Urothelium cell line (cell line): ENCODE data around the gene CCL18.
A peak's percentile ranks its signal among the peaks of the same experiment; 100 is the strongest.
"Not testable (repeated sequence)": the region's sequence is repeated elsewhere in the genome, so short reads cannot be mapped to it uniquely, and the experiment has no call there.

Experiments
- DNase-seq: peaks from one replicate; pipeline ENCODE4 v3.0.0; 2011; ENCODE audit warnings: low spot score, mixed read lengths
- FAIRE-seq: peaks from 2 replicates; lab custom pipeline; 2011; peaks lifted over from hg19 to GRCh38; lab: Jason Lieb, UNC

The CCL18 gene

GRCh38 chr17:36099004-36099403 is 34.9 kb downstream of the CCL18 start:
- not testable (repeated sequence) for FAIRE-seq, DNase-seq

GRCh38 chr17:36103401-36103975 is 39.4 kb downstream of the CCL18 start, which contains the start of gene CCL4:
Gene CCL4, plus strand, starts transcription at chr17:36103827. Its CDS starts 79 bp downstream, at chr17:36103906.
- DNase-seq, FAIRE-seq: not testable (repeated sequence)

- not testable (repeated sequence) for DNase-seq, FAIRE-seq
Measured at GRCh38 chr17:36104246-36104645, 40.2 kb downstream of the CCL18 start.

- no peak for DNase-seq
- FAIRE-seq, result no peak
Measured at GRCh38 chr17:36104701-36105181, 40.7 kb downstream of the CCL18 start.

GRCh38 chr17:36105781-36106492 is 41.9 kb downstream of the CCL18 start:
- DNase-seq, result no peak
- FAIRE-seq, result no peak

GRCh38 chr17:36106493-36106835 is 42.4 kb downstream of the CCL18 start:
- no peak for DNase-seq
- no peak for FAIRE-seq

- FAIRE-seq (no peak), DNase-seq (no peak)
Measured at GRCh38 chr17:36107660-36108059, 43.6 kb downstream of the CCL18 start.

GRCh38 chr17:36108265-36108664 is 44.2 kb downstream of the CCL18 start:
- FAIRE-seq, DNase-seq: not testable (repeated sequence)

- FAIRE-seq (no peak), DNase-seq (no peak)
Measured at GRCh38 chr17:36111068-36111490, 47.0 kb downstream of the CCL18 start.

GRCh38 chr17:36112572-36112971 is 48.5 kb downstream of the CCL18 start:
- no peak for DNase-seq
- no peak for FAIRE-seq

- not testable (repeated sequence) for DNase-seq, FAIRE-seq
Measured at GRCh38 chr17:36113131-36113530, 49.1 kb downstream of the CCL18 start.

- not testable (repeated sequence) for FAIRE-seq
- DNase-seq, result peak; percentile 73
Measured at GRCh38 chr17:36114971-36115648, 51.0 kb downstream of the CCL18 start.

- not testable (repeated sequence) for FAIRE-seq, DNase-seq
Measured at GRCh38 chr17:36115649-36115977, 51.5 kb downstream of the CCL18 start.

- peak; percentile 44 for DNase-seq
- FAIRE-seq, result no peak
Measured at GRCh38 chr17:36117505-36118382, 53.7 kb downstream of the CCL18 start.

GRCh38 chr17:36118477-36119353 is 54.6 kb downstream of the CCL18 start:
- no peak for DNase-seq
- FAIRE-seq, result no peak

GRCh38 chr17:36120221-36120620 is 56.1 kb downstream of the CCL18 start:
- DNase-seq (no peak), FAIRE-seq (no peak)

- FAIRE-seq, DNase-seq: not testable (repeated sequence)
Measured at GRCh38 chr17:36121099-36121498, 57.0 kb downstream of the CCL18 start.
